Measurements from ENCODE around the gene CHKB. TPM values are rescaled to one million over a fixed set of nuclear protein-coding genes. Genes with fewer than 3 reads are reported as not detected.

CHKB gene
- total RNA-seq, 2 donors from 2014 or later, result 95.6 to 110 TPM

DNA sequence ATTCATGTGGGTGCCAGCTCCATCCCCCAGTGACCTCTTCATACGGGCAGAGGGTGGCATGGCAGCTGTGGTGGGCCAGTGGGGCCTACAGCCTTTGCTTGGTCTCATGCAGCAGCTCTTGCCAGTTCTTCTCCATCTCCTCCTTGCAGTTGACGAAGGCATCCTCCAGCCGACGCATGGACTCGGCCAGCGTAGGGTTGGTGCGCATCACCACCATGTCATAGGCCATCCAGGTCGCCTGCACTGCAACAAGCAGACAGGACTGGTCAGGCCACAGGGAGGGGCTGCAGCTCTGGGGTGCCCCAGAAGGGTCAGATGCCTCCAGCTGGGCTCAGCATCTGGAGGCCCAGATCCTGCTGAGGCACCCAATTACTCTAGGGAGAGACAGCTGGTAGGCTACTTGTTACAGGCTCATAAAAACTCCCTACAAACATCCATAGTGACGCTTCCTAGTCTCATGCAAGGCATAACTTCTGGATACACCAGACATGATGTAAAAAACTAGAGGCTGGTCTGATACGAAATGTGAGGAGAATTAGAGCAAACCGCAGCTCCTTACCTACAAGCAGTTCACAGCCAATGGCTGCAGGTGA is 31.4 kb downstream of the CHKB start:
- ATAC-seq (replicated peaks in 1 of 2) (no peak), DNase-seq (no peak)
- no peak overlapping the region for H3K4me3 Mint-ChIP-seq
- H3K27ac Mint-ChIP-seq, result no peak overlapping the region
- no peaks in the 10 kb centered on the region for H3K9me3 Mint-ChIP-seq
- H3K36me3 Mint-ChIP-seq (ENCODE audit: insufficient read depth in 2 of 2), result peaks cover 0 to 7% of the 10 kb centered on the region in 2 donors
- no peaks in the 10 kb centered on the region for H3K27me3 Mint-ChIP-seq (ENCODE audit: low read depth)
- H3K4me1 Mint-ChIP-seq (ENCODE audit: low read depth), result peaks cover 17% of the 10 kb centered on the region

DNA sequence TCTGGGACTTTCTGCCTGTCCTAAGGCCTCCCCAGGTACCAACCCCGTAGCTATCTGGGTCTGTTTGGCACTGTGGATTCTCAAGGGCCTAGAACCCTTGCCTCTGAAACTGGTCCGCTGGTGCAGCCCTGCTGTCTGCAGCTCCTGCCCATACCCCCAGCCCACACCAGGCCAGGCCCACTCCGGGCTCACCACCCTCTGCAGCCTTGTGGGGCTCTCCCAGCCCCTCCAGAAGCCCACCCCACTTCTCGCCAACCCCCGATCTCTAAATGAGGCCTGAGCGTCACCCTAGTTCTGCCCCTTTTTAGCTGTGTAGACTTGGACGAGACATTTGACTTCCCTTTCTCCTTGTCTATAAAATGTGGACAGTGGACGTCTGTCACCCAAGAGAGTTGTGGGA is 32.3 kb downstream of the CHKB start:
- peak overlapping the region; percentile 56 for H3K27ac Mint-ChIP-seq
- DNase-seq (no peak), ATAC-seq (replicated peaks in 1 of 2) (no peak)
- no peaks in the 10 kb centered on the region for H3K9me3 Mint-ChIP-seq
- no peaks in the 10 kb centered on the region for H3K27me3 Mint-ChIP-seq (ENCODE audit: low read depth)
- H3K36me3 Mint-ChIP-seq (ENCODE audit: insufficient read depth in 2 of 2), result peaks cover 0 to 7% of the 10 kb centered on the region in 2 donors
- peaks cover 26% of the 10 kb centered on the region for H3K4me1 Mint-ChIP-seq (ENCODE audit: low read depth)
- H3K4me3 Mint-ChIP-seq, result peak overlapping the region; percentile 73 to 75

DNA sequence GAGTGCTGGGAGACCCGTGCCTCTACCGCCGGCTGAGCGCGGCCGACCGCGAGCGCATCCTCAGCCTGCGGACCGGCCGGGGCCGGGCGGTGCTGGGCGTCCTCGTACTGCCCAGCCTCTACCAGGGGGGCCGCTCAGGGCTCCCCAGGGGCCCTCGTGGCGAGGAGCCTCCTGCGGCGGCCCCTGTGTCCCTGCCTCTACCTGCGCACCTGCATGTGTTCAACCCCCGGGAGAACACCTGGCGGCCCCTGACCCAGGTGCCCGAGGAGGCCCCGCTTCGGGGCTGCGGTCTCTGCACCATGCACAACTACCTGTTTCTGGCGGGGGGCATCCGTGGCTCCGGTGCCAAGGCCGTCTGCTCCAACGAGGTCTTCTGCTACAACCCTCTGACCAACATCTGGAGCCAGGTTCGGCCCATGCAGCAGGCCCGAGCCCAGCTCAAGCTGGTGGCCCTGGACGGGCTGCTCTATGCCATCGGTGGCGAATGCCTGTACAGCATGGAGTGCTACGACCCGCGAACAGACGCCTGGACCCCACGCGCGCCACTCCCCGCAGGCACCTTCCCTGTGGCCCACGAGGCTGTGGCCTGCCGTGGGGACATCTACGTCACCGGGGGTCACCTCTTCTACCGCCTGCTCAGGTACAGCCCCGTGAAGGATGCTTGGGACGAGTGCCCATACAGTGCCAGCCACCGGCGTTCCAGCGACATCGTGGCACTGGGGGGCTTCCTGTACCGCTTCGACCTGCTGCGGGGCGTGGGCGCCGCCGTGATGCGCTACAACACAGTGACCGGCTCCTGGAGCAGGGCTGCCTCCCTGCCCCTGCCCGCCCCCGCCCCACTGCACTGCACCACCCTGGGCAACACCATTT is 33.5 kb downstream of the CHKB start:
- H3K4me1 Mint-ChIP-seq (ENCODE audit: low read depth), result peaks cover 36% of the 10 kb centered on the region
- H3K4me3 Mint-ChIP-seq, result peak overlapping the region; percentile 85 to 91
- H3K27ac Mint-ChIP-seq, result peak overlapping the region; percentile 87
- no peaks in the 10 kb centered on the region for H3K27me3 Mint-ChIP-seq (ENCODE audit: low read depth)
- peak in 1 of 2 donors; percentile 49 for DNase-seq
- no peaks in the 10 kb centered on the region for H3K9me3 Mint-ChIP-seq
- peaks cover 0 to 7% of the 10 kb centered on the region in 2 donors for H3K36me3 Mint-ChIP-seq (ENCODE audit: insufficient read depth in 2 of 2)
- peak; percentile 2 to 5 for ATAC-seq (replicated peaks in 1 of 2)

DNA sequence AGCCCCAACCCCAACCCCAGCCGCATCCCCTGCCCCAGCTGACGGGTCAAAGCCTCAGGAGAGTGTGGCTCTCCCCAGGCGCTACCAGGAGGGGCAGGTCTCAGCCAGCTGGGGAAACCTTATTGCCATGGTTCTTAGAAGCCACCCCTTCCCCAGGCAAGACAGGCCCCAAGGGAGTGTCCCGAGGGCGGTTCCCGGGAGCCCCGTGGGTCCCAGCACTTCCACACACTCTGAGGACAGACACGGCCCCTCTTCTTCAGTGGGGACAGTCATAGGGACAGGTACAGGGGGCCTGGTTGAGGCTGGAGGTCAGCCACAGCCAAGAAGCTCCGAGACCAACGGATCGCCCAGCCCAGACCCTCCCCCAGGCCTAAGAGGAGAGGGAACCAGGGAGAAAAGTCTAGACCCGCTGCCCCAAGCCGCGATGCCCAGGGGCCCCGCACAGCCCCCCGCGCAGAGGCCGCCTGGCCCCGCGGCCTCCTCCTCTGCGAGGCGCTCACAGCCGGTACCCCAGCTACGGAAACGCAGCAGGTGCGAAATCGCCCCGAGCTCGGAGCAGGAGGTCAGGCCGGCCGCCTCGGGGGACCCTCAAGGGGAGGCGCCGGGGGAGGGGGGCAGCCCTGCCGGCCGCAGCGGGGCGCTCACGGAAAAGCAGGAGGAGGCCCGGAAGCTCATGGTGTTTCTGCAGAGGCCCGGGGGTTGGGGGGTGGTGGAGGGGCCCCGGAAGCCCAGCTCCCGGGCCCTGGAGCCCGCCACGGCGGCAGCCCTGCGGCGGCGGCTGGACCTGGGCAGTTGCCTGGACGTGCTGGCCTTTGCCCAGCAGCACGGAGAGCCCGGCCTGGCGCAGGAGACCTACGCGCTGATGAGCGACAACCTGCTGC is 34.4 kb downstream of the CHKB start:
- H3K9me3 Mint-ChIP-seq, result no peaks in the 10 kb centered on the region
- H3K4me1 Mint-ChIP-seq (ENCODE audit: low read depth), result peaks cover 36% of the 10 kb centered on the region
- no peaks in the 10 kb centered on the region for H3K27me3 Mint-ChIP-seq (ENCODE audit: low read depth)
- peaks cover 0 to 7% of the 10 kb centered on the region in 2 donors for H3K36me3 Mint-ChIP-seq (ENCODE audit: insufficient read depth in 2 of 2)
- H3K27ac Mint-ChIP-seq, result peak overlapping the region; percentile 51
- DNase-seq (peak; percentile 70 to 76), ATAC-seq (replicated peaks in 1 of 2) (peak; percentile 32 to 42)
- peak overlapping the region; percentile 77 to 86 for H3K4me3 Mint-ChIP-seq

DNA sequence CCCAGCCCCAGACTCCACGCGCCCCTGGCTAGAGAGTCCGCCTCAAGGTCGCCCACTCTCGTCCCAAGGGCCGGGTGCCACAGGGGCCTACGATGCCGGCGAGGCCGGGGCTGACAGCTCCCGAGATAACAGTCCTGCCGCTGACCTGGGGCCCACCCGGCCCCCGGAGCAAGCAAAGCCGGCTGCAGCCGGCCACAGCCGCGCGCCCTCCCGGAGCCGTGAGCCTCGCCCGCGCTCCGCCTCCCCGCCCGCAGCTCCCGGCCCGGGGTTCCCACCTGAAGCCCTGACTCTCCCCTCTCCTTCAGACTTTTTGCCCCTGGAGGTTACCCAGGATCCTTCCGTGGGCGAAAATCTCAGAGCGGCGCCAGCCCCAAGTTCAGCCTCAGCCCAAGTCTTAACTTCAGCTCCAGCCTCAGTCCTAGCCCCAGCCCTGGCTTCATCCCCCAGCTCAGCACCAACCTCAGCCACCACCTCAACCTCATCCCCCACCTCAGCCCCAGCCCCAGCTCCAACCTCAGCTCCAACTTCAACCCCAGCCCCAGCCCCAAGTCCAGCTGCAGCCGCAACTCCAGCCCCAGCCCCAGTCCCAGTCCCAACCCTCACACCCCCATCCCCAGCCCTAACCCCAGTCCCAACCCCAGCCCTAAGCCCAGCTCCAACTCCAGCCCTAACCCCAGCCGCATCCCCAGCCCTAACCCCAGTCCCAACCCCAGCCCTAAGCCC is 35.2 kb downstream of the CHKB start:
- H3K27me3 Mint-ChIP-seq (ENCODE audit: low read depth), result no peaks in the 10 kb centered on the region
- H3K4me1 Mint-ChIP-seq (ENCODE audit: low read depth), result peaks cover 40% of the 10 kb centered on the region
- DNase-seq, result no peak
- H3K4me3 Mint-ChIP-seq, result peak overlapping the region; percentile 79 to 86
- H3K9me3 Mint-ChIP-seq, result peaks cover 2% of the 10 kb centered on the region in 2 donors
- peaks cover 3 to 10% of the 10 kb centered on the region in 2 donors for H3K36me3 Mint-ChIP-seq (ENCODE audit: insufficient read depth in 2 of 2)
- H3K27ac Mint-ChIP-seq, result peak overlapping the region; percentile 64
- ATAC-seq (replicated peaks in 1 of 2), result peak in 1 of 2 donors; percentile 1

DNA sequence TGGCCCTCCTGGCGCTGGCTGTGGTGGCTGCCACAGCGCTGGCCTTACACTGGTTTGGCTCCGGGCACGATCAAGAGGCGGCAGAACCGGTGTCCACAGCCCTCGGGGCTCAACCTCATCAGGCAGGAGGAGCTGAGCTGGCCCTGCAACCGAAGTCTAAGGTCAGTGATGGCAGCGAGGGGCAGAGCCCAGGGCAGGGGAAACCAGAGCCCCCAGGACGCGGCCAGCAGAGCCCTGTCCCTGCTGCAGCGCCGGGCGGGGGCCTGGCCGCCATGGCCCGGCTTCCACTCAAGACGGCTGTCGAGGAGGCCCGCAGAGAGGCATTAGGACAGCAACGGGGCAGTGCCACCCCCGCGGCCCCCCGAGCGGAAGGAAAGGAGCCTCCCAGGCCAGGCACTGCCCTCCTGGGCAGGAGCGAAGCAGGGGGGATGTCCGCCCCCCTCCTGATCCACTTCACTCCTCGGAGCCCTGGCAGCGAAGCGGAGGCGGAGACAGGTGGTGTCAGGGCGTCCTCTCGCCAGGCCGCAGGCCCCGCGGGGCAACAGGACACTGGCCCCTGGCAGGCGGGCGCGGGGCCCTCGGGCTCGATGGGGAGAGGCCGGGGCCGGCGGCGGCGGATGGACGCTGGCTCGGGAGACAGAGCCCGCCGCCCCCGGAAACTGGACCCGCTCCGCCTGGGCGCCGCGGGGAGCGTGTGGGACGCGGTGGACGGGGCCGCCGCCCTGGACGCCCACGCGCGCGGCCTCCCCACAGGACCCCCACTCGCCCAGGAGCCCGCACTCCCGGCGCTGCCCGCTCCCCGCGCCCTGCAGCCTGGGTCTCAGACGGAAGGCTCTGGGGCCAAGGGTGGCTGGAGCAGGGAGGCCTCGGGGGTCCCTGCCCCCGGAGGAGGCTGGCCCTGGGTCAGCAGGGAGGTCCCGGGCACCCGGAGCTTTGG is 36.1 kb downstream of the CHKB start:
- Mint-ChIP-seq H3K27me3 (ENCODE audit: low read depth) (no peaks in the 10 kb centered on the region), H3K4me3 (peak overlapping the region; percentile 71 to 74), H3K9me3 (peaks cover 2 to 4% of the 10 kb centered on the region in 2 donors), H3K27ac (no peak overlapping the region), H3K4me1 (ENCODE audit: low read depth) (peaks cover 48% of the 10 kb centered on the region), H3K36me3 (ENCODE audit: insufficient read depth in 2 of 2) (peaks cover 6 to 12% of the 10 kb centered on the region in 2 donors)
- DNase-seq (no peak), ATAC-seq (replicated peaks in 1 of 2) (no peak)

DNA sequence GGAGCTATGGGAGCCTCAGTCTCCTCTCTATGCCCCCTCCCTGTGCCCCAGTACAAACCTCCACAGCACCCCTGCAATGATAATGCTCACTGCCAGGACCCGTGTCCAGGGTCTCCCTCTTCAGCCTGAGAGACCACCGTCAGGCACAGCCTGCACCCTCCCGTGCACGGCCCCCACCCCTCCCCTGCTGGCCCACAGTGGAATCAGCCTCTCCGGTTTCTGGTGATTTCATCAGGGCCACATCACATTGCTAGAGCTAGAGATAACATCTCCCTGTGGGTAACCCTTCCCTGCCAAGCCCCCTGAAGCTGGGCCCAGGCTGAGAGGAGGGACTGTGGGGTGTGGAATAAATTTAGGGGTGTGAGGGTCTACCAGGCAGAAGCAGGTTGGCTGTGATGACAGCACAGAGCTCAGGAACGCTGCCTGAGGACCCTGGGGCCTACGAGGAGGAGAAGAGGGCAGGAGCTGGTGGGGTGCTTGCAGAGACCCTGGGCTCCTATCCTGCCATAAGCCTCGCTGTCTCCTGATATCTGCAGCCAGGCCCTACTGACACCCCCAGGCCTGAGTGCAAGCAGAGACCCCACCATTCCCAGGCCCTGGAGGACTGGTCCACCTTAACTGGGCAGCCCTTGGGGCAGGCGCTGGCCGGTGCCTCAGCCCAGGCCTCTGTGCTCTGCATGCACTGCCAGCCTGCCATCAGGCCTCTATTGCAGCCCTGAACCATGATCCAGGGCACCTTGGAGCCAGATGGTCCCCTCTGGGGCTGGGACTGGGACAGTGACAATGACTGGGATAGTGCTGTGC is 36.9 kb downstream of the CHKB start, which contains the start of gene KLHDC7B:
Gene KLHDC7B (plus strand): TSS at position 378 of the 804 bp plus-strand sequence. CDS start 345 bp downstream, at position 723.
- ATAC-seq (replicated peaks in 1 of 2) (peak; percentile 48 to 49), DNase-seq (peak; percentile 77 to 79)
- peaks cover 2 to 4% of the 10 kb centered on the region in 2 donors for H3K9me3 Mint-ChIP-seq
- peak within 1 kb of the TSS; percentile 71 to 74 for H3K4me3 Mint-ChIP-seq
- no peaks in the 10 kb centered on the region for H3K27me3 Mint-ChIP-seq (ENCODE audit: low read depth)
- H3K36me3 Mint-ChIP-seq (ENCODE audit: insufficient read depth in 2 of 2), result peaks cover 6 to 12% of the 10 kb centered on the region in 2 donors
- peaks cover 50% of the 10 kb centered on the region for H3K4me1 Mint-ChIP-seq (ENCODE audit: low read depth)
- peak within 1 kb of the TSS; percentile 87 for H3K27ac Mint-ChIP-seq

DNA sequence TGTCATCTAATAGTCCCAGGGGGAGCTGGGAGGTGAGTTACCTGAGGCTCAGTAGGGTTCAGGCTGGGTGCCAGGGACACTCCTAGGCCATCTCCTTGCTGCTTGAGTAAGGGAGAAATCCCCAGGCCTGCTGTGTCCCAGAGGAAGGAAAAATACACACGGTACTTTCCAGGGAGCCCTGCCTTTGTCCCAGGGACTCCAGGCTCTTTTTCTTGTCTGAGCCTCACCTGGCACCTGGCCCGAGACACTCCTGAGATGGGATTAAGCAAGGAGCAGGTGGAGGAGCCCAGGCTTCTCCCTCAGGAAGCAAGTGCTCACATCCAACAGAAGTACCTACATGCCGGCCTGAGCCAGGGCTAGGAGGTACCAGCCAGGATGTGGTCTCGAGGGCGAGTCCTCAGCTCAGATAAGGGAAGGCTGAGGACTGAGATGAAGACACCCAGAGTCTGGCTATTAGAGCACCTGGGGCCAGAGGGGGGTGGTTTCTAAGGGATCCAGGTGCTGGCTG is 37.8 kb downstream of the CHKB start:
- H3K27me3 Mint-ChIP-seq (ENCODE audit: low read depth), result no peaks in the 10 kb centered on the region
- peaks cover 51% of the 10 kb centered on the region for H3K4me1 Mint-ChIP-seq (ENCODE audit: low read depth)
- peak; percentile 12 to 27 for ATAC-seq (replicated peaks in 1 of 2)

DNA sequence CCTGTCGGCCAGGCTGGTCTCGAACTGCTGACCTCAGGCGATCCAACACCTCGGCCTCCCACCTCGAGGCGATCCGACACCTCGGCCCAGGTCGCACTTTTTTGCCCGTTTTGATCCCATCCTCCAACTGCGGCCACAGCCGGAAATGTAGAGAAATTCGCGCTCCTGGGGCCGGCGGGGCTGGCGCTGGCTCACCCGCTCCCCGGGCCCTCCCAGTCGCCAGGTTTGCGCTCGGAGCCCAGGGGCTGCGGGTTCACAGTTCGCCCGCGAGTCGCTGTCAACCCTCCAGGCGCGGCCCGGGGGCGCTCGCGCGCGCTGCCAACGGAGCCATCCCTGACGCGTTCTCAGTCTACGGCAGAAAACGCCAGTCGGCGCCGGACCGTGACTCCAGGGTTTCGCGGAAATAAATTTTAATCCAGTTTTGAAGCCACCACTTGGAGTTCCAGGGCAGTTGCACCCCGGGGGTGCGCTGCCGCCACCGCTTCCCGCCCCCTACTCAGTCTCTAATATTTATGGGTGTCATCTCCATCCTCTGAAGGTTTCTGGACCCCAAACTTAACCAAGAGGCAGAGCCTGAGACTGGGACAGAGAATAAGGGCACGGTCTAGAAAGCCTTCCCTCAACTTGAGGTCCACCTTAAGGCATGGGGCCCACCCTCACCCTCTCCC is 38.4 kb downstream of the CHKB start:
- peaks cover 2 to 4% of the 10 kb centered on the region in 2 donors for H3K9me3 Mint-ChIP-seq
- peak overlapping the region; percentile 71 to 74 for H3K4me3 Mint-ChIP-seq
- ATAC-seq (replicated peaks in 1 of 2), result peak; percentile 38 to 39
- peak overlapping the region; percentile 47 for H3K27ac Mint-ChIP-seq
- H3K4me1 Mint-ChIP-seq (ENCODE audit: low read depth), result peaks cover 55% of the 10 kb centered on the region
- no peaks in the 10 kb centered on the region for H3K27me3 Mint-ChIP-seq (ENCODE audit: low read depth)
- peaks cover 6% of the 10 kb centered on the region in 2 donors for H3K36me3 Mint-ChIP-seq (ENCODE audit: insufficient read depth in 2 of 2)
- DNase-seq, result peak; percentile 91 to 93

More for the DNA sequence above, 37.8 kb downstream of the CHKB start:
- peak overlapping the region; percentile 47 for H3K27ac Mint-ChIP-seq
- H3K4me3 Mint-ChIP-seq, result peak overlapping the region; percentile 71 to 74
- peaks cover 2 to 4% of the 10 kb centered on the region in 2 donors for H3K9me3 Mint-ChIP-seq
- H3K36me3 Mint-ChIP-seq (ENCODE audit: insufficient read depth in 2 of 2), result peaks cover 6 to 7% of the 10 kb centered on the region in 2 donors
- DNase-seq, result peak; percentile 63 to 65

DNA sequence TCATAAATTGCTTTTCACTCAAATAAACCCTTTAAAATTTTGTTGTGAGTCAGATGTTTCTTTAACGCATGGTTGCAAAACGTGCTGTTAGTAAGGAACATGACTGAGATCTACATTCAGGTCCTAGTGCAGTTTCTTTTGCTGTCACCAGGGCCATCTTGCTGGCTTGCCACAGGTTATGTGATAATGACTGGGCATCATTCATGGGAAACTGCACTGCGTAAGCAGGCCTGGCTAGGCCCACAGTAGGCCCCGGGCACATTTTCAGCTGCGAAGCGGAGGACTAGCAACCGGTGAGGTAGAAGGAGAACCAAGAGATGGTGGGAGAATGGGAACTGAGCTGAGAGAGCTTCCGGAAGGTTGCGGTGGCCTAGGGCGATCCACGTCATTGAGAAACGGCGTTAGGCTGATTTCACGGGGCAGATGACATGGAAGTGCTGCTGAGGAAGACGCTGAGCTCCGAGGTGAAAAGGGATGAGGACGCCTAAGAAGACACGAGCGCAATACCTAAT is 40.2 kb downstream of the CHKB start:
- no peaks in the 10 kb centered on the region for H3K27me3 Mint-ChIP-seq (ENCODE audit: low read depth)
- H3K9me3 Mint-ChIP-seq, result peaks cover 2 to 4% of the 10 kb centered on the region in 2 donors
- peak overlapping the region; percentile 87 for H3K27ac Mint-ChIP-seq
- DNase-seq (peak; percentile 73 to 76), ATAC-seq (replicated peaks in 1 of 2) (peak; percentile 45 to 50)
- H3K36me3 Mint-ChIP-seq (ENCODE audit: insufficient read depth in 2 of 2), result peaks cover 9% of the 10 kb centered on the region in 2 donors
- peaks cover 71% of the 10 kb centered on the region for H3K4me1 Mint-ChIP-seq (ENCODE audit: low read depth)
- peak overlapping the region; percentile 55 to 75 for H3K4me3 Mint-ChIP-seq
